Measurements from ENCODE around the gene PVR. TPM values are rescaled to one million over a fixed set of nuclear protein-coding genes. Genes with fewer than 3 reads are reported as not detected.
"Not testable (repeated sequence)": the region's sequence is repeated elsewhere in the genome, so short reads cannot be mapped to it uniquely, and the experiment has no call there.

Gene PVR
- total RNA-seq, 1 experiment from 2014 or later = 78.3 TPM

DNA sequence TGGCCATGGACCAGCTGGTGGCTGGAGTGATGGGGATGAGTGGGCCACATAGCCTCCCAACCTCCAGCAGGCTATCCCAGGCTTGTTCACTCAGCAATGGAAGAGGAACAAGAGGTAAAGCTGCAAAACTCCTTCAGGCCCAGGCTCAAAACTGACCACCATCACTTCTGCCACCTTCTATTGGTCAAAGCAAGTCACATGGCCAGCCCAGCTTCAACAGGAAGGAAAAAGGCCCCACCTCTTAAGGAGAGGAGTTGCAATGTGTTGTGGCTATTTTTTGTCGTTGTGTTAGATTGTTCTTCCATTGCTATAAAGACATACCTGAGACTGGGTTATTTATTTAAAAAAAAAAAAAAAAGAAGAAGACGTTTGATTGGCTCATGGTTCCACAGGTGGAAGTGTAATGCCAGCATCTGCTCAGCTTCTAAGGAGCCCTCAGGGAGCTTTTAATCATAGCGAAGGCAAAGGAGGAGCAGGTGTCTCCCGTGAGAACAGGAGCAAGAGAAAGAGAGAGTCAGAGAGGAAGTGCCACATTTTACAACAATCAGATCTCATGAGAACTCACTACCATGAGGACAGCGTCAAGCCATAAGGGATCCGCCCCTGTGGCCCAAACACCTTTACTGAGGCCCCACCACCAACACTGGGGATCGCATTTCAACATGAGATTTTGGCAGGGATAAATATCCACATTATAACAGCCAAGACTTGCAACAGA lies 24.9 kb upstream of the PVR start:
- DNase-seq (ENCODE audit: low read depth) = no peak

DNA sequence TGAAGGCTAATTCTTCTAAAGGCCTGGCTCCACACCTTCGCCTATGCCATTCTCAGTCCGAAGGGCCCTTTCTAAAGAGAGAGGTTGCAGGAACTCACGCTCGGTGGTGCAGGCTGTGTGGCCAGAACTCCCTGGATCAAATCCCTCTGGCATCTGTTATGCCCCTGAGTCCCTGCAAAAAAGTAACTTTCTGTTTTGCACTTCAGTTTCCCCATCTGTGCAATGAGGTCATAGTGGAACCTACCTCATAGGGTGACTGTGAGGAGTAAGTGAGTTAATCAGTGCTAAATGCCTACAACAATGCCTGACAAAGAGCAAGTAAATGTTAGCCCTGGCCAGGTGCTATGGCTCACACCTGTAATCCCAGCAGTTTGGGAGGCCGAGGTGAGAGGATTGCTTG lies 23.0 kb upstream of the PVR start:
- DNase-seq (ENCODE audit: low read depth) = no peak

- no peak for DNase-seq (ENCODE audit: low read depth)
Measured at GRCh38 chr19:44621367-44621766, 22.3 kb upstream of the PVR start.

- DNase-seq (ENCODE audit: low read depth) = peak; percentile 30
Measured at GRCh38 chr19:44623080-44623479, 20.6 kb upstream of the PVR start.

DNA sequence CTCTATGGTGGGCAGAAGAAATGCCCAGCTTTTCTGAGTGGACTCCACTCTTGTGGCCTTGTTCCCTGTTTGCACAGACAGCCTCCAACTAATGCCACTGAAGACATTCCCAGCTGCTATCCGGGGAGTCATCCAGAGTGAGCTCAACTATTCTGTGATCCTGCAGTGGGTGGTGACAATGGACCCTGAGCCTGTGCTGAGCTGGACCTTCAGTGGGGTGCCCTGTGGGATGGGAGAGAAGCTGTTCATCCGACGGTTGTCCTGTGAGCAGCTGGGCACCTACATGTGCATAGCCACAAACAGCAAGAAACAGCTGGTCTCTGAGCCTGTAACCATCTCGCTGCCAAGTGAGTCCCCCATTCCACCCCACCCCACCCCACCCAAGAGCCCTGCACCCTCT lies 20.1 kb upstream of the PVR start:
- no peak for DNase-seq (ENCODE audit: low read depth)

- no peak for DNase-seq (ENCODE audit: low read depth)
Measured at GRCh38 chr19:44624840-44625354, 18.8 kb upstream of the PVR start.

- peak; percentile 17 for DNase-seq (ENCODE audit: low read depth)
Measured at GRCh38 chr19:44625637-44626036, 18.1 kb upstream of the PVR start.

- peak; percentile 94 for DNase-seq (ENCODE audit: low read depth)
Measured at GRCh38 chr19:44626048-44626624, 17.6 kb upstream of the PVR start.

DNA sequence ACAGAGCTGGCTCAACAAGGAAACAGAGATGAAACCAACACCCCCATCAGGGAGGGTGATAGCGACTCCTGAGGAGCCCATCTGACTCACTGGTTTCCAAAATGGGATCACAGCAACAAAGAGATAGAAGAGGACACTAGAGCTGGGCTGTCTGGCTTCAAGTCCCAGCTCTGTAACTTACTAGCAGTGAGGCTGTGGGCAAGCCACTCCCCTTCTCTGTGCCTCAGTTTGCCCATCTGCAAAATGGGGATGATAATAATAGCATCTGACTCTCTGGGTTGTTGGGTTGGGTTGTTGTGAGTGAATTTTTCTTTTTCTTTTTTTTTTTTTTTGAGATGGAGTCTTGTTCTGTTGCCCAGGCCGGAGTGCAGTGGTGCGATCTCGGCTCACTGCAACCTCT lies 16.1 kb upstream of the PVR start:
- no peak for DNase-seq (ENCODE audit: low read depth)

- DNase-seq (ENCODE audit: low read depth) = no peak
Measured at GRCh38 chr19:44628793-44629192, 14.9 kb upstream of the PVR start.

DNA sequence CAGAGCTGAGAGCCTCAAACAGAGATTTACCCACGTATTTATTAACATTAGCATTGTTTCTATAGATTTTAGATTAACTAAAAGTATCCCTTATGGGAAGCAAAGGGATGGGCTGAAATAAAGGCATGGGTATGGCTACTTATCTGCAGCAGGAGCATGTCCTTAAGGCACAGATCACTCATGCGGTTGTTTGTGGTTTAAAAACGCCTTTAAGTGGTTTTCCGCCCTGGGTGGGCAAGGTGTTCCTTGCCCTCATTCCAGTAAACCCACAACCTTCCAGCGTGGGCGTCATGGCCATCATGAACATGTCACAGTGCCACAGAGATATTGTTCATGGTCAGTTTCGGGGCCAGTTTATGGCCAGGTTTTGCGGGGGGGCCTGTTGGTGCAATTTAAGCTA lies 12.1 kb upstream of the PVR start:
- not testable (repeated sequence) for DNase-seq (ENCODE audit: low read depth)

DNA sequence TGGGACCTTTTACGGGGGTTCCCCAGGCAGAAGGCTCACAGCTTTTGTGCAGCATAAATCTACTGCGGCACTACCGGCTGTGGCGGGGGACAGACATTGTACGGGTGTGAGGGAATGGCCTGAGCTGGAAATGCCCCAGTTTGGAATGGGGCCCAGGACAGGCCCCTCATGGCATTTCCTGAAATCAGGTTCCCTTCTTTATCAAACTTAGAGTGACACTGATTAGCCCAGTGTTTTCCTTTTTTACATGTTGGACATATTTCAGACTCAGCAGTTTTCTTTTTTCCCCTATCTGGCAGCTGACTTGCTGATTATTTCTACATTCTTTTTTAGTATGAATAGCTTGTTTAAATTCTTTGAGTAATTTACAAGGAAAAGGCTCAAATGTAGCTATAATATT lies 9.7 kb upstream of the PVR start:
- not testable (repeated sequence) for DNase-seq (ENCODE audit: low read depth)

DNA sequence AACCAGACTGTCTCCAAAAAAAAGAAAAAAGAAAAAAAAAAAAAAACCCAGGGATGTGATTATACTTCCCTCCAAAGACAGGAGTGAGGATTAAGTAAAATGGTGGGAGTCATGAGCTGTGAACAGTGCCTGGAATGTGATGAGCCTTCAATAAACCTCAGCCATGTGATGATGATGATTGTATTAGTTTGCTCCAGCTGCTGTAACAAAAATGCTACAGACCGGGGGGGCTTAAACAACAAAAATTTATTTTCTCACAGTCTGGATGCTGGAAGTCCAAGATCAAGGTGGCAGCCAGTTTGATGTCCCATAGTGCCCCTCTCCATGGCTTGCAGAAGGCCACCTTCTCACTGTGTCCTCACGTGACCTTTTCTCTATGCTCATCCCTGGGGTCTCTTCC lies 8.9 kb upstream of the PVR start:
- DNase-seq (ENCODE audit: low read depth) = no peak

GRCh38 chr19:44635581-44636438 lies 7.9 kb upstream of the PVR start:
- no peak for DNase-seq (ENCODE audit: low read depth)

DNA sequence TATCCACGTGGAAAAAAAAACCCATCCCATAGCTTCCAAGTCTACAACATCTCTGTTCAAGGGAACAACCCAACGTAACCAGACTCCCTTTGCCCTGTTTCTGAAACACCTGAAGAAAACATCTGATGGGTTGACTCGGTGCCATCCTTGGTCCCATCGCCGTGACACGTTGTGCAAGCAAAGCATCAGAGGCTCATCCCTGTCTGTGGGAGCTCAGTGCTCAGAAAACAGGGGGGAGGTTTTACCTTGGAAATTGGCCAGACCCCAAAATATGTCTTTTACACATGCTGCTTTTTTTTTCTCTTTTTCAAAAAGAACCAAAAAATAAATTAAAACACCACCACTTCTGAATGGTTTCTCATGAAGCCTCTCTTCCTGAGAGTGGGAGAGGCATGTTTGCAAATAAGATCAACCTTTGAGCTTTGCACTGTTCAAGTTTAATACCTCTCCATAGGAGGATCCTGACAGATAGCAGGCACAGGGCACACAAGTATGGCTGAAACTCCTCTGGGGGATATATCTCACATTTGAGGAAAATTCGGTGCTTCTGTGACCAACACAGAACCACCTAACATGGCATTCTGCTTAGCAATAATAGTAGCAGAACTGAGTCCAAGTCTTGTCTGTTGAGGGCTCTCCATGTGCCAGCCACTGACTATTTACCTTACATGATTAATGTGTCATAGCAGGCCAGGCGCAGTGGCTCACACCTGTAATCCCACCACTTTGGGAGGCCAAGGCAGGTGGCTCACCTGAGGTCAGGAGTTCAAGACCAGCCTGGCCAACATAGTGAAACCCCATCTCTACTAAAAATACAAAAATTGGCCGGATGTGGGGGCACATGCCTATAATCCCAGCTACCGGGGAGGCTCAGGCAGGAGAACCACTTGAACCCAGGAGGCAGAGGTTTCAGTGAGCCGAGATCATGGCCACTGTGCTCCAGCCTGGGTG lies 7.0 kb upstream of the PVR start:
- DNase-seq (ENCODE audit: low read depth) = no peak

DNA sequence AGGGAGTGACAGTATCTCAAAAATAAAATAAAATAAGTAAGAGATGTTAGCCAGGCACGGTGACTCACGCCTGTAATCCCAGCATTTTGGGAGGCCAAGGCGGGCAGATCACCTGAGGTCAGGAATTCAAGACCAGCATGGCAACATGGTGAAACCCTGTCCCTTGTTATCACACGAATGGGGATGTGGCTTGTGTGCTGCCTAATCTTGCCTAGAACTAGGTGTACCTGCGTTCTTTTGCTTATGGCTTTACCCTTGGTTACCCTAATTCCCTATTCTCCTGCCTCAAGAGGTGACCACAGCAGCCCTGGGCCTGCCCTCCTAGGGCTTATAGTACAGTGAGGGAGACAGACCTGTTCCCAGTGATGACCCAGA lies 6.3 kb upstream of the PVR start:
- DNase-seq (ENCODE audit: low read depth) = no peak

- peak; percentile 61 for DNase-seq (ENCODE audit: low read depth)
Measured at GRCh38 chr19:44640518-44640917, 3.2 kb upstream of the PVR start.

DNA sequence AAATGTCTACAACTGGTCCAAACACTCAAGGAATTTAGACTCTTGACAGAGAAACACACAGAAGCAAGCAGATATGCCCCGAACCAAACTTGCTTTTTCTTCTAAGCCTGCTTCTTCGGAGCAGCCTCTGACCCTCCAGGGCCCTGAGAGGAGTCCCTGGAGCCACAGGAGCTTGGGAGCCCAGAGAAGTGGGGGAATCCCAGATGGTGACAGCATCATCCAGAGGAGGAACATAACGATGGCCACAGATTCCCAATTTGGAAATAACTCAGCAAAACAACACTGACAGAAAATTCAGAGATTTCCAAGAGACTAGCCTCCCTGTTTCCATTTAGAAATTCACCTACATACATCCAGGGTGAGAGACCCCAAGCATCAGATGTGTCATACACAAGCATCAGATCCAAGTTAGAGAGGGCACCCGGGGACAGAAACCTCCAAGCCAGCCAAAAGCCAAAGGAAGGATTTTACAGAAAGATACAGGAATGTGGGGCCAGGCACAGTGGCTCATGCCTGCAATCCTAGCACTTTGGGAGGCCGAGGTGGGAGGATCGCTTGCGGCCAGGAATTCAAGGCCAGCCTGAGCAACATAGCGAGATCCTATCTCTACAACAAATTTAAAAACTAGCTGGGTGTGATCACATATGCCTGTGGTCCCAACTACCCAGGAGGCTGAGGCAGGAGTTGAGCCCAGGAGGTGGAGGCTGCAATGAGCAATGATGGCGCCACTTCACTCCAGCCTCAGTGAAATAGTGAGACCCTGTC lies 2.0 kb upstream of the PVR start:
- no peak for DNase-seq (ENCODE audit: low read depth)

GRCh38 chr19:44642377-44642776 lies 1.3 kb upstream of the PVR start:
- no peak for DNase-seq (ENCODE audit: low read depth)

GRCh38 chr19:44644402-44645016 lies 799 bp downstream of the PVR start:
- peak; percentile 65 for DNase-seq (ENCODE audit: low read depth)

All from Daoy (cell line).